HepG2 (cell line): ENCODE data around the gene BATF3. TPM values are rescaled to one million over a fixed set of nuclear protein-coding genes. Genes with fewer than 3 reads are reported as not detected.

Source experiments
- ATAC-seq: fragments of 200-7000 bp; cut with Tn5 transposase; 3 replicates; pipeline ENCODE4 v1.9.1; 2020; ENCODE audit warnings: mild to moderate bottlenecking, moderate library complexity
- BruUV-seq: library from RNA; stranded (reverse); fragments of 400-500 nt; replicated peaks from 2 replicates; lab custom pipeline; 2021; lab: Mats Ljungman, UMichigan
- CTCF ChIA-PET: fragments of 300-600 bp; formaldehyde crosslinking; extraction: SDS; loops from one replicate; lab custom pipeline; 2021; ENCODE audit warnings: low total read pairs, inconsistent platforms, low intra/inter-chr PET ratio; lab: Yijun Ruan, JAX
- POLR2A ChIA-PET: fragments of 350-600 bp; sonication (Branson Sonifier 250); formaldehyde crosslinking; loops from one replicate; lab custom pipeline; 2020; ENCODE audit warnings: antibody characterized with exemption, inconsistent platforms; lab: Yijun Ruan, JAX
- DNase-seq: peaks from one replicate; pipeline ENCODE4 v3.0.0-alpha.2; 2015; ENCODE audit warnings: low spot score
- FAIRE-seq: peaks from 3 replicates; lab custom pipeline; 2011; peaks lifted over from hg19 to GRCh38; lab: Jason Lieb, UNC
- H2AFZ ChIP-seq: one replicate; pipeline ENCODE4 v1.6.1; 2011; ENCODE audit warnings: low read length, inconsistent platforms
- H3K27ac ChIP-seq: fragments of 300-600 bp; 3 replicates; pipeline ENCODE4 v1.8.0; 2011; ENCODE audit warnings: mixed run types, mild to moderate bottlenecking, mixed read lengths, low read length, inconsistent platforms; ENCODE audit not compliant: insufficient read depth; ENCODE audit errors: extremely low read length
- H3K27me3 ChIP-seq, 2 experiments: fragments of 200-600 bp in 1 of 2; 2 replicates in 1 of 2; 3 replicates in 1 of 2; pipeline versions ENCODE4 v1.6.0 to v1.8.0; 2011; ENCODE audit warnings: low read length in 2 of 2, mild to moderate bottlenecking in 2 of 2, moderate library complexity in 2 of 2, inconsistent platforms in 1 of 2; ENCODE audit not compliant: insufficient read depth in 2 of 2, control insufficient read depth in 1 of 2
- H3K36me3 ChIP-seq, 2 experiments: fragments of 200-600 bp in 1 of 2; replicated peaks in 1 of 2; 2 replicates in 1 of 2; 3 replicates in 1 of 2; pipeline versions ENCODE4 v1.5.1 to v1.8.0; 2011; ENCODE audit warnings: low read length in 2 of 2, inconsistent platforms in 1 of 2; ENCODE audit not compliant: insufficient read depth in 2 of 2, control insufficient read depth in 1 of 2
- H3K4me1 ChIP-seq: 2 replicates; pipeline ENCODE4 v1.5.1; 2012; ENCODE audit warnings: low read length, inconsistent platforms; ENCODE audit not compliant: insufficient read depth
- H3K4me2 ChIP-seq: 2 replicates; pipeline ENCODE4 v1.6.0; 2011; ENCODE audit warnings: low read depth, low read length, inconsistent platforms
- H3K4me3 ChIP-seq, 3 experiments: fragments of 200-600 bp in 1 of 3; sonication (generic), shearing (Covaris generic) in 1 of 3; replicated peaks in 1 of 3; 2 replicates each; pipeline ENCODE4 v1.5.1; 2011 to 2016; ENCODE audit warnings: low read length in 3 of 3, inconsistent platforms in 2 of 3, low read depth in 2 of 3, mild to moderate bottlenecking in 2 of 3, control low read depth in 1 of 3, mixed read lengths in 1 of 3; ENCODE audit not compliant: insufficient read depth in 1 of 3
- H3K79me2 ChIP-seq: one replicate; pipeline ENCODE4 v1.6.1; 2011; ENCODE audit warnings: low read length, inconsistent platforms; ENCODE audit not compliant: insufficient read depth
- H3K9ac ChIP-seq: 2 replicates; pipeline ENCODE4 v1.6.0; 2011; ENCODE audit warnings: mild to moderate bottlenecking, low read depth, low read length, inconsistent platforms; ENCODE audit not compliant: insufficient read depth
- H3K9me3 ChIP-seq: 2 replicates; pipeline ENCODE4 v1.5.1; 2012; ENCODE audit warnings: mild to moderate bottlenecking, low read length
- H4K20me1 ChIP-seq: 2 replicates; pipeline ENCODE4 v1.6.0; 2011; ENCODE audit warnings: inconsistent platforms, mild to moderate bottlenecking, low read length, moderate library complexity; ENCODE audit not compliant: insufficient read depth
- EZH2 ChIP-seq: conservative IDR thresholded peaks from 2 replicates; pipeline ENCODE4 v1.6.1; 2012; ENCODE audit warnings: mild to moderate bottlenecking, low read depth, low read length, moderate library complexity
- GTF2F1 ChIP-seq: fragments of 150-350 bp; IDR thresholded peaks from 2 replicates; pipeline ENCODE4 v1.6.1; 2014; ENCODE audit warnings: low read length
- ISX ChIP-seq: sonication (generic); formaldehyde crosslinking; conservative IDR thresholded peaks from 2 replicates; pipeline ENCODE4 v1.5.0; 2020; ENCODE audit warnings: missing genetic modification reagents
- KDM3A ChIP-seq: IDR thresholded peaks from 2 replicates; pipeline ENCODE4 v1.6.1; 2018; ENCODE audit warnings: low read depth, missing compliant biosample characterization
- KLF6 ChIP-seq: IDR thresholded peaks from 2 replicates; pipeline ENCODE4 v1.8.0; 2016; ENCODE audit warnings: missing biosample characterization, missing genetic modification reagents
- MTF2 ChIP-seq: sonication (generic); formaldehyde crosslinking; IDR thresholded peaks from 2 replicates; pipeline ENCODE4 v1.5.0; 2020; ENCODE audit warnings: missing genetic modification reagents, borderline replicate concordance
- POLR2AphosphoS5 ChIP-seq: IDR thresholded peaks from 2 replicates; pipeline ENCODE4 v1.6.1; 2012; ENCODE audit warnings: low read depth, low read length
- REXO4 ChIP-seq: sonication (generic); formaldehyde crosslinking; IDR thresholded peaks from 2 replicates; pipeline ENCODE4 v1.8.0; 2022; ENCODE audit warnings: missing genetic modification reagents, mild to moderate bottlenecking, borderline replicate concordance
- SP5 ChIP-seq: IDR thresholded peaks from 2 replicates; pipeline ENCODE4 v1.6.1; 2016; ENCODE audit warnings: low read depth, borderline replicate concordance
- THYN1 ChIP-seq: sonication (generic); formaldehyde crosslinking; IDR thresholded peaks from 2 replicates; pipeline ENCODE4 v1.8.1; 2023; ENCODE audit warnings: low read depth, mild to moderate bottlenecking, moderate library complexity, missing genetic modification reagents, borderline replicate concordance
- ZNF253 ChIP-seq: sonication (generic); formaldehyde crosslinking; IDR thresholded peaks from 2 replicates; pipeline ENCODE4 v1.8.0; 2022; ENCODE audit warnings: mild to moderate bottlenecking, missing genetic modification reagents, borderline replicate concordance
- WGBS: methylation state at CpG from one replicate; pipeline ENCODE4 v1.1.6; 2017; ENCODE audit warnings: low lambda C conversion rate; 5-methylcytosine and 5-hydroxymethylcytosine counted together
- in situ Hi-C: cut with HindIII; loops from 2 replicates; pipeline ENCODE4 v1.10.0; 2017; ENCODE audit warnings: low pct_unique_long_range_greater_than_20kb; ENCODE audit not compliant: extremely low pct_ligation_motif_present
- intact Hi-C: fragments of 100-400 bp; cut with micrococcal nuclease; formaldehyde crosslinking; loops from one replicate; pipeline ENCODE4 v1.10.0; 2022; ENCODE audit not compliant: unreplicated experiment
- polyA plus RNA-seq, 8 experiments: library from polyadenylated mRNA; depleted of rRNA in 3 of 8; stranded (reverse) in 7 of 8; unstranded in 1 of 8; fragments of >200 nt; fragmentation: Illumina TruSeq in 4 of 8; extraction: Trizol in 4 of 8; gene quantifications; 2 replicates each; pipeline versions ENCODE4 v1.2.1 to v1.2.3, GENCODE V29; 2011 to 2016; ENCODE audit warnings: low read depth in 4 of 8, missing spikeins in 1 of 8, mixed read lengths in 1 of 8; ENCODE audit not compliant: insufficient read depth in 1 of 8
- total RNA-seq, 5 experiments: library from RNA; depleted of rRNA; stranded (reverse); fragments of >200 nt; fragmentation: Illumina TruSeq; extraction: Trizol; gene quantifications; 2 replicates each; pipeline ENCODE4 v1.2.3, GENCODE V29; 2016; ENCODE audit warnings: low read depth in 1 of 5
- TF ChIP-seq, protein P1 (sequence below): IDR thresholded peaks from 2 replicates; pipeline ENCODE4 v1.6.1; 2016; ENCODE audit warnings: low read depth, control low read depth
- TF ChIP-seq, protein P2 (sequence below): sonication (generic); formaldehyde crosslinking; IDR thresholded peaks from 2 replicates; pipeline ENCODE4 v1.4.0; 2020; ENCODE audit warnings: missing genetic modification reagents

BATF3 gene
- total and polyA plus RNA-seq, 2 of the 13 experiments (the other 11 are each of a cell fraction or from before 2014, with no cell fraction given) = 0.13 TPM; not detected in 1

DNA sequence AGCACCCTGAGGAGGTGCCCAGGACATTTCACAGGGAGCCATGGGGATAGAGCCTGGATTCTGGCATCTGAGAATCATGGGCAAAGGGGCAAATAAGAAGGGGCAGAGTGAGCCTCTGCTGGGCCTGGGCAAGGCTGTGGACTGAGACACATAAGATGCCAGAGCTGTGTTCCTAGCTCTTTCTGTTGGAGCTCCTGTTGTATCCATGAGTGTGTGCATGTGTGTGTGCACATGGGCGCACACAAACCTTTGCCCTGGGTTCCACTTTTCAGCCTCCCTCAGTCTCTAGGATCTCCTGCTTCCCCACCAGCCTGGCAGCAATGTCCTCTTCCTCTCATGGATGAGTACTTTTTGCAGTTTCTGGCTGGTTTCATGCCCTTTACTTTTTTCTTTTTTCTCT, 47.0 kb downstream of the BATF3 start:
- intact Hi-C loops (no loop called here), in situ Hi-C loops (no loop called here)
- no peak overlapping the region for H3K9ac ChIP-seq
- no peak overlapping the region for H3K4me2 ChIP-seq
- ATAC-seq = no peak
- H3K9me3 ChIP-seq = no peaks in the 10 kb centered on the region
- BruUV-seq = no TSS peak
- H4K20me1 ChIP-seq = no peaks in the 10 kb centered on the region; the same call in 1 of the 2 replicates
- no peak for DNase-seq
- no peak for FAIRE-seq
- TF ChIP-seq, protein P1, sequence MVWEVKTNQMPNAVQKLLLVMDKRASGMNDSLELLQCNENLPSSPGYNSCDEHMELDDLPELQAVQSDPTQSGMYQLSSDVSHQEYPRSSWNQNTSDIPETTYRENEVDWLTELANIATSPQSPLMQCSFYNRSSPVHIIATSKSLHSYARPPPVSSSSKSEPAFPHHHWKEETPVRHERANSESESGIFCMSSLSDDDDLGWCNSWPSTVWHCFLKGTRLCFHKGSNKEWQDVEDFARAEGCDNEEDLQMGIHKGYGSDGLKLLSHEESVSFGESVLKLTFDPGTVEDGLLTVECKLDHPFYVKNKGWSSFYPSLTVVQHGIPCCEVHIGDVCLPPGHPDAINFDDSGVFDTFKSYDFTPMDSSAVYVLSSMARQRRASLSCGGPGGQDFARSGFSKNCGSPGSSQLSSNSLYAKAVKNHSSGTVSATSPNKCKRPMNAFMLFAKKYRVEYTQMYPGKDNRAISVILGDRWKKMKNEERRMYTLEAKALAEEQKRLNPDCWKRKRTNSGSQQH = no peak
- TF ChIP-seq MTF2 (CRISPR knock-in tag) (no peak), SP5 (CRISPR knock-in tag) (no peak), KLF6 (CRISPR knock-in tag) (no peak), EZH2 (no peak), ISX (CRISPR knock-in tag) (no peak), GTF2F1 (no peak), REXO4 (CRISPR knock-in tag) (no peak), ZNF253 (no peak), KDM3A (CRISPR knock-in tag) (no peak), THYN1 (CRISPR knock-in tag) (no peak), POLR2AphosphoS5 (no peak)
- TF ChIP-seq, protein P2, sequence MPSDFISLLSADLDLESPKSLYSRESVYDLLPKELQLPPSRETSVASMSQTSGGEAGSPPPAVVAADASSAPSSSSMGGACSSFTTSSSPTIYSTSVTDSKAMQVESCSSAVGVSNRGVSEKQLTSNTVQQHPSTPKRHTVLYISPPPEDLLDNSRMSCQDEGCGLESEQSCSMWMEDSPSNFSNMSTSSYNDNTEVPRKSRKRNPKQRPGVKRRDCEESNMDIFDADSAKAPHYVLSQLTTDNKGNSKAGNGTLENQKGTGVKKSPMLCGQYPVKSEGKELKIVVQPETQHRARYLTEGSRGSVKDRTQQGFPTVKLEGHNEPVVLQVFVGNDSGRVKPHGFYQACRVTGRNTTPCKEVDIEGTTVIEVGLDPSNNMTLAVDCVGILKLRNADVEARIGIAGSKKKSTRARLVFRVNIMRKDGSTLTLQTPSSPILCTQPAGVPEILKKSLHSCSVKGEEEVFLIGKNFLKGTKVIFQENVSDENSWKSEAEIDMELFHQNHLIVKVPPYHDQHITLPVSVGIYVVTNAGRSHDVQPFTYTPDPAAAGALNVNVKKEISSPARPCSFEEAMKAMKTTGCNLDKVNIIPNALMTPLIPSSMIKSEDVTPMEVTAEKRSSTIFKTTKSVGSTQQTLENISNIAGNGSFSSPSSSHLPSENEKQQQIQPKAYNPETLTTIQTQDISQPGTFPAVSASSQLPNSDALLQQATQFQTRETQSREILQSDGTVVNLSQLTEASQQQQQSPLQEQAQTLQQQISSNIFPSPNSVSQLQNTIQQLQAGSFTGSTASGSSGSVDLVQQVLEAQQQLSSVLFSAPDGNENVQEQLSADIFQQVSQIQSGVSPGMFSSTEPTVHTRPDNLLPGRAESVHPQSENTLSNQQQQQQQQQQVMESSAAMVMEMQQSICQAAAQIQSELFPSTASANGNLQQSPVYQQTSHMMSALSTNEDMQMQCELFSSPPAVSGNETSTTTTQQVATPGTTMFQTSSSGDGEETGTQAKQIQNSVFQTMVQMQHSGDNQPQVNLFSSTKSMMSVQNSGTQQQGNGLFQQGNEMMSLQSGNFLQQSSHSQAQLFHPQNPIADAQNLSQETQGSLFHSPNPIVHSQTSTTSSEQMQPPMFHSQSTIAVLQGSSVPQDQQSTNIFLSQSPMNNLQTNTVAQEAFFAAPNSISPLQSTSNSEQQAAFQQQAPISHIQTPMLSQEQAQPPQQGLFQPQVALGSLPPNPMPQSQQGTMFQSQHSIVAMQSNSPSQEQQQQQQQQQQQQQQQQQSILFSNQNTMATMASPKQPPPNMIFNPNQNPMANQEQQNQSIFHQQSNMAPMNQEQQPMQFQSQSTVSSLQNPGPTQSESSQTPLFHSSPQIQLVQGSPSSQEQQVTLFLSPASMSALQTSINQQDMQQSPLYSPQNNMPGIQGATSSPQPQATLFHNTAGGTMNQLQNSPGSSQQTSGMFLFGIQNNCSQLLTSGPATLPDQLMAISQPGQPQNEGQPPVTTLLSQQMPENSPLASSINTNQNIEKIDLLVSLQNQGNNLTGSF (CRISPR knock-in tag) = no peak
- POLR2A ChIA-PET = no interaction called here
- H3K27ac ChIP-seq = no peak overlapping the region
- H2AFZ ChIP-seq = no peak overlapping the region
- WGBS = 60% methylated on average over 1 of the region's 1 CpG
- no peaks in the 10 kb centered on the region for H3K79me2 ChIP-seq
- no peak overlapping the region for H3K4me3 ChIP-seq
- H3K27me3 ChIP-seq = peaks cover 2 to 16% of the 10 kb centered on the region in 2 experiments; a peak in 1 of 5 replicates
- CTCF ChIA-PET = no interaction called here
- H3K4me1 ChIP-seq = no peaks in the 10 kb centered on the region
- H3K36me3 ChIP-seq = no peaks in the 10 kb centered on the region
